ENCODE results near the gene THOC2. TPM values are rescaled to one million over a fixed set of nuclear protein-coding genes. Genes with fewer than 3 reads are reported as not detected.

The THOC2 gene
- total and polyA plus RNA-seq, 10 of the 15 experiments (the other 5 are each of a cell fraction or from before 2014, with no cell fraction given) = 64.8 to 136 (median 75.1) TPM

DNA sequence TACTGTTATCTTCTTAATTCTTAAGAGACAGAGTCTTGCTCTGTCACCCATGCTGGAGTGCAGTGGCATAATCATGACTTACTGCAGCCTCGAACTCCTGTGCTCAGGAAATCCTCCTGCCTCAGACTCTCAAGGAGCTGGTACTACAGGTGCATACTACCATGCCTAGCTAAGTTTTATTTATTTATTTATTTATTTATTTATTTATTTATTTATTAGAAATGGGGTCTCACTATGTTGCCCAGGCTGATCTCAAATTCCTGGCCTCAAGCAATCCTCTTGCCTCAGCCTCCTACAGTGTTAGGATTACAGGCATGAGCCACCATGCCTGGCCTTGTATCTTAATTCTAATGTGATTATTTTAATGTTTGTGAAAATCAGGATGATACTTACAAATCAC is 125.6 kb downstream of the THOC2 start:
- ChIA-PET SMC1A (ENCODE audit: uncharacterized antibody, unreplicated experiment) (no interaction called here), POLR2A (no interaction called here), CTCF (no interaction called here), RAD21 (ENCODE audit: unreplicated experiment) (no interaction called here)
- no peak for ATAC-seq
- Histone ChIP-seq H3K79me2 (ENCODE audit: control insufficient read depth, insufficient read depth, low read length) (no peaks in the 10 kb centered on the region), H3K4me2 (ENCODE audit: control insufficient read depth, insufficient read depth) (no peak overlapping the region), H3K27ac (ENCODE audit: control insufficient read depth, insufficient read depth) (no peak overlapping the region), H3K9me3 (replicated peaks; ENCODE audit: control insufficient read depth, insufficient read depth, low read length) (no peaks in the 10 kb centered on the region), H3K36me3 (ENCODE audit: control insufficient read depth in 2 of 2, insufficient read depth in 2 of 2, low read length in 1 of 2) (peaks cover 0 to 3% of the 10 kb centered on the region in 2 experiments; a peak in 2 of 4 replicates), H2AFZ (ENCODE audit: control insufficient read depth, low read depth, low read length) (no peak overlapping the region), H3K4me3 (no peak overlapping the region), H3K4me1 (ENCODE audit: control insufficient read depth, insufficient read depth, low read length) (no peaks in the 10 kb centered on the region), H3K9ac (ENCODE audit: control insufficient read depth, insufficient read depth, low read length) (no peak overlapping the region), H4K20me1 (ENCODE audit: control insufficient read depth, insufficient read depth) (no peaks in the 10 kb centered on the region), H3K27me3 (replicated peaks in 1 of 2; ENCODE audit: control insufficient read depth in 2 of 2, insufficient read depth in 2 of 2, low read length in 1 of 2) (no peaks in the 10 kb centered on the region)
- no TSS peak for BruUV-seq (replicated peaks)
- 40% methylated on average over 1 of the region's 1 CpG for WGBS (ENCODE audit: insufficient coverage, insufficient replicate concordance, low lambda C conversion rate, missing lambda C conversion rate)
- FAIRE-seq = no peak
- in situ Hi-C loops (cut with MboI) (no loop called here), intact Hi-C loops (cut with micrococcal nuclease; ENCODE audit: unreplicated experiment) (no loop called here)
- DNase-seq (ENCODE audit: low read depth, low spot score) = no peak
- TF ChIP-seq, protein P1, sequence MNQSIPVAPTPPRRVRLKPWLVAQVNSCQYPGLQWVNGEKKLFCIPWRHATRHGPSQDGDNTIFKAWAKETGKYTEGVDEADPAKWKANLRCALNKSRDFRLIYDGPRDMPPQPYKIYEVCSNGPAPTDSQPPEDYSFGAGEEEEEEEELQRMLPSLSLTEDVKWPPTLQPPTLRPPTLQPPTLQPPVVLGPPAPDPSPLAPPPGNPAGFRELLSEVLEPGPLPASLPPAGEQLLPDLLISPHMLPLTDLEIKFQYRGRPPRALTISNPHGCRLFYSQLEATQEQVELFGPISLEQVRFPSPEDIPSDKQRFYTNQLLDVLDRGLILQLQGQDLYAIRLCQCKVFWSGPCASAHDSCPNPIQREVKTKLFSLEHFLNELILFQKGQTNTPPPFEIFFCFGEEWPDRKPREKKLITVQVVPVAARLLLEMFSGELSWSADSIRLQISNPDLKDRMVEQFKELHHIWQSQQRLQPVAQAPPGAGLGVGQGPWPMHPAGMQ (IDR thresholded peaks at IDR 0.05; ENCODE audit: borderline replicate concordance) = no peak
- TF ChIP-seq PAX8 (IDR thresholded peaks at IDR 0.05) = no peak
- no peak for TF ChIP-seq NR2C1 (IDR thresholded peaks at IDR 0.05)
- TF ChIP-seq, protein P2, sequence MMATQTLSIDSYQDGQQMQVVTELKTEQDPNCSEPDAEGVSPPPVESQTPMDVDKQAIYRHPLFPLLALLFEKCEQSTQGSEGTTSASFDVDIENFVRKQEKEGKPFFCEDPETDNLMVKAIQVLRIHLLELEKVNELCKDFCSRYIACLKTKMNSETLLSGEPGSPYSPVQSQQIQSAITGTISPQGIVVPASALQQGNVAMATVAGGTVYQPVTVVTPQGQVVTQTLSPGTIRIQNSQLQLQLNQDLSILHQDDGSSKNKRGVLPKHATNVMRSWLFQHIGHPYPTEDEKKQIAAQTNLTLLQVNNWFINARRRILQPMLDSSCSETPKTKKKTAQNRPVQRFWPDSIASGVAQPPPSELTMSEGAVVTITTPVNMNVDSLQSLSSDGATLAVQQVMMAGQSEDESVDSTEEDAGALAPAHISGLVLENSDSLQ (IDR thresholded peaks at IDR 0.05) = no peak
- no peak for TF ChIP-seq RUNX3 (IDR thresholded peaks at IDR 0.05; ENCODE audit: low read length)
- no peak for TF ChIP-seq TCF12 (IDR thresholded peaks at IDR 0.05; ENCODE audit: low read depth, low read length)
- TF ChIP-seq CHD4 (IDR thresholded peaks at IDR 0.05) = no peak
- no peak for TF ChIP-seq SUPT20H (IDR thresholded peaks at IDR 0.05; ENCODE audit: borderline replicate concordance, control insufficient read depth, low read depth, low read length)
- TF ChIP-seq WRNIP1 (IDR thresholded peaks at IDR 0.05; ENCODE audit: borderline replicate concordance, low read depth, low read length) = no peak
- TF ChIP-seq, protein P3, sequence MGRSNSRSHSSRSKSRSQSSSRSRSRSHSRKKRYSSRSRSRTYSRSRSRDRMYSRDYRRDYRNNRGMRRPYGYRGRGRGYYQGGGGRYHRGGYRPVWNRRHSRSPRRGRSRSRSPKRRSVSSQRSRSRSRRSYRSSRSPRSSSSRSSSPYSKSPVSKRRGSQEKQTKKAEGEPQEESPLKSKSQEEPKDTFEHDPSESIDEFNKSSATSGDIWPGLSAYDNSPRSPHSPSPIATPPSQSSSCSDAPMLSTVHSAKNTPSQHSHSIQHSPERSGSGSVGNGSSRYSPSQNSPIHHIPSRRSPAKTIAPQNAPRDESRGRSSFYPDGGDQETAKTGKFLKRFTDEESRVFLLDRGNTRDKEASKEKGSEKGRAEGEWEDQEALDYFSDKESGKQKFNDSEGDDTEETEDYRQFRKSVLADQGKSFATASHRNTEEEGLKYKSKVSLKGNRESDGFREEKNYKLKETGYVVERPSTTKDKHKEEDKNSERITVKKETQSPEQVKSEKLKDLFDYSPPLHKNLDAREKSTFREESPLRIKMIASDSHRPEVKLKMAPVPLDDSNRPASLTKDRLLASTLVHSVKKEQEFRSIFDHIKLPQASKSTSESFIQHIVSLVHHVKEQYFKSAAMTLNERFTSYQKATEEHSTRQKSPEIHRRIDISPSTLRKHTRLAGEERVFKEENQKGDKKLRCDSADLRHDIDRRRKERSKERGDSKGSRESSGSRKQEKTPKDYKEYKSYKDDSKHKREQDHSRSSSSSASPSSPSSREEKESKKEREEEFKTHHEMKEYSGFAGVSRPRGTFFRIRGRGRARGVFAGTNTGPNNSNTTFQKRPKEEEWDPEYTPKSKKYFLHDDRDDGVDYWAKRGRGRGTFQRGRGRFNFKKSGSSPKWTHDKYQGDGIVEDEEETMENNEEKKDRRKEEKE (IDR thresholded peaks at IDR 0.05) = no peak
- no peak for TF ChIP-seq ZZZ3 (IDR thresholded peaks at IDR 0.05; ENCODE audit: control insufficient read depth, insufficient read length, low read depth)
- TF ChIP-seq, protein P4, sequence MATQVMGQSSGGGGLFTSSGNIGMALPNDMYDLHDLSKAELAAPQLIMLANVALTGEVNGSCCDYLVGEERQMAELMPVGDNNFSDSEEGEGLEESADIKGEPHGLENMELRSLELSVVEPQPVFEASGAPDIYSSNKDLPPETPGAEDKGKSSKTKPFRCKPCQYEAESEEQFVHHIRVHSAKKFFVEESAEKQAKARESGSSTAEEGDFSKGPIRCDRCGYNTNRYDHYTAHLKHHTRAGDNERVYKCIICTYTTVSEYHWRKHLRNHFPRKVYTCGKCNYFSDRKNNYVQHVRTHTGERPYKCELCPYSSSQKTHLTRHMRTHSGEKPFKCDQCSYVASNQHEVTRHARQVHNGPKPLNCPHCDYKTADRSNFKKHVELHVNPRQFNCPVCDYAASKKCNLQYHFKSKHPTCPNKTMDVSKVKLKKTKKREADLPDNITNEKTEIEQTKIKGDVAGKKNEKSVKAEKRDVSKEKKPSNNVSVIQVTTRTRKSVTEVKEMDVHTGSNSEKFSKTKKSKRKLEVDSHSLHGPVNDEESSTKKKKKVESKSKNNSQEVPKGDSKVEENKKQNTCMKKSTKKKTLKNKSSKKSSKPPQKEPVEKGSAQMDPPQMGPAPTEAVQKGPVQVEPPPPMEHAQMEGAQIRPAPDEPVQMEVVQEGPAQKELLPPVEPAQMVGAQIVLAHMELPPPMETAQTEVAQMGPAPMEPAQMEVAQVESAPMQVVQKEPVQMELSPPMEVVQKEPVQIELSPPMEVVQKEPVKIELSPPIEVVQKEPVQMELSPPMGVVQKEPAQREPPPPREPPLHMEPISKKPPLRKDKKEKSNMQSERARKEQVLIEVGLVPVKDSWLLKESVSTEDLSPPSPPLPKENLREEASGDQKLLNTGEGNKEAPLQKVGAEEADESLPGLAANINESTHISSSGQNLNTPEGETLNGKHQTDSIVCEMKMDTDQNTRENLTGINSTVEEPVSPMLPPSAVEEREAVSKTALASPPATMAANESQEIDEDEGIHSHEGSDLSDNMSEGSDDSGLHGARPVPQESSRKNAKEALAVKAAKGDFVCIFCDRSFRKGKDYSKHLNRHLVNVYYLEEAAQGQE (IDR thresholded peaks at IDR 0.05; ENCODE audit: low read depth, low read length) = no peak
- TF ChIP-seq IKZF1 (conservative IDR thresholded peaks at IDR 0.05) = no peak
- no peak for TF ChIP-seq CBX3 (IDR thresholded peaks at IDR 0.05; ENCODE audit: borderline replicate concordance, low read depth)
- no peak for TF ChIP-seq SPI1 (IDR thresholded peaks at IDR 0.05; ENCODE audit: borderline replicate concordance, insufficient read depth, low read depth, low read length)

Data from GM12878 (cell line).